ENCODE measurements around the gene TRA2A. TPM values are rescaled to one million over a fixed set of nuclear protein-coding genes. Genes with fewer than 3 reads are reported as not detected.

TRA2A gene
- polyA plus RNA-seq, 1 experiment, result 29.3 TPM

DNA sequence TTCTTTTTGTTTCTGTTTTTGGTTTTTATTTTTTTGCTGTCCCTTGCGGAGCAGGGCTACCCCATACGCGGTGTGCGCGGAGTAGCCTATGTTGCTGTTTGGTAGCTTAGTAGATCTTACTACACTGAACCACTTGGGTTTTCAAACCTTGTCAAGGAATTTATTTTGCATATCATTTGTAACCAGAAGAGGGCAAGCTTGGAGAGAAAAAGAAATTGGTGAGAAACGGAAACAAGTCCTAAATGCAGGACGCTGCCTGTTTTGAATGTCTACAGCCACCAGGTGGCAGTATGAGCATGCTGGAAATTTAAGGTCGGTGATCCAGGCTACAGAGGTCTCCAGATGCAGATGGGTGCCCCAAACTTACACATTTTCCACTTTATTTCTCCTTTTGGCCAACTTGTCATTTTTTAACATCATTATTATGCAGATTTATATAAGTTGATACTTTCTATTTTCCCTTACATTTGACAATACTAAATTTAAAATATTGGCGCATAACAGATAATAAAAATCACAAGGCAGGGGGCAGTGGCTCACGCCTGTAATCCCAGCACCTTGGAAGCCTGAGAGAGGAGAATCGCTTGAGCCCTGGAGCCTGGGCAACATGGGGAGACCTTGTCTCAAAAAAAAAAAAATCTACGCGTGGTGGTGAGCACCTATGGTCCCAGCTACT is 15.3 kb upstream of the TRA2A start:
- Histone ChIP-seq H3K36me3 (ENCODE audit: control insufficient read depth, insufficient read depth, low read length) (no peaks in the 10 kb centered on the region), H3K4me3 (ENCODE audit: low read depth, low read length) (no peak overlapping the region), H3K27me3 (ENCODE audit: control insufficient read depth, insufficient read depth, low read length) (no peaks in the 10 kb centered on the region)
- POLR2A ChIA-PET, result no interaction called here
- CTCF ChIA-PET, result interaction anchor here (0.6 to 2.2 kb wide), 25 partner anchors 10 to 324 kb away, joined by 3 to 21 read pairs (median 4); partner anchors contain the start of gene STK31
- peak; percentile 62 for DNase-seq (ENCODE audit: low read depth)
- TF ChIP-seq, protein P1, sequence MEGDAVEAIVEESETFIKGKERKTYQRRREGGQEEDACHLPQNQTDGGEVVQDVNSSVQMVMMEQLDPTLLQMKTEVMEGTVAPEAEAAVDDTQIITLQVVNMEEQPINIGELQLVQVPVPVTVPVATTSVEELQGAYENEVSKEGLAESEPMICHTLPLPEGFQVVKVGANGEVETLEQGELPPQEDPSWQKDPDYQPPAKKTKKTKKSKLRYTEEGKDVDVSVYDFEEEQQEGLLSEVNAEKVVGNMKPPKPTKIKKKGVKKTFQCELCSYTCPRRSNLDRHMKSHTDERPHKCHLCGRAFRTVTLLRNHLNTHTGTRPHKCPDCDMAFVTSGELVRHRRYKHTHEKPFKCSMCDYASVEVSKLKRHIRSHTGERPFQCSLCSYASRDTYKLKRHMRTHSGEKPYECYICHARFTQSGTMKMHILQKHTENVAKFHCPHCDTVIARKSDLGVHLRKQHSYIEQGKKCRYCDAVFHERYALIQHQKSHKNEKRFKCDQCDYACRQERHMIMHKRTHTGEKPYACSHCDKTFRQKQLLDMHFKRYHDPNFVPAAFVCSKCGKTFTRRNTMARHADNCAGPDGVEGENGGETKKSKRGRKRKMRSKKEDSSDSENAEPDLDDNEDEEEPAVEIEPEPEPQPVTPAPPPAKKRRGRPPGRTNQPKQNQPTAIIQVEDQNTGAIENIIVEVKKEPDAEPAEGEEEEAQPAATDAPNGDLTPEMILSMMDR (IDR thresholded peaks at IDR 0.05; ENCODE audit: insufficient read depth, low read depth, low read length), result peak; percentile 94

DNA sequence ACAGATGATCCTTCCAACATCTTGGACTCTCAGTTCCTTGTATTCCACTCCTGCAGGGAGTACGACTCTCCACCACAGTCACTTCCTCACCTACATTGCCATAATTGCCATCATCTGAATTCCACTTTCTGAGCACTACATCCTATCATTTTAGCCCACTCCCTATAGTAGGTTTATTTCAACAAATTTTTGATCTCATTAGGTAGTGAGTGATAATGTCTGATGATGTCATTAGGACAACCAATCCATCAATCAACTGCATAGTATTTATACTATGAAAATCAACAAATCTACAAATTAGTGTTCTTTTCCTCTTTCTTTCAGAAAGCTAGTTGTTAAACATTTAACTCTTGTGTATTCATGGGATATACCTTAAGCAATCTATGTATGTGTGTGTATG is 13.7 kb upstream of the TRA2A start:
- Histone ChIP-seq H3K36me3 (ENCODE audit: control insufficient read depth, insufficient read depth, low read length) (no peaks in the 10 kb centered on the region), H3K4me3 (ENCODE audit: low read depth, low read length) (no peak overlapping the region), H3K27me3 (ENCODE audit: control insufficient read depth, insufficient read depth, low read length) (no peaks in the 10 kb centered on the region)
- TF ChIP-seq, protein P1 (IDR thresholded peaks at IDR 0.05; ENCODE audit: insufficient read depth, low read depth, low read length), result no peak
- ChIA-PET POLR2A (no interaction called here), CTCF (interaction anchor here (1.0 to 1.5 kb wide), 4 partner anchors 15 to 273 kb away, joined by 3 to 6 read pairs (median 4); no protein-coding TSS in a partner anchor)
- no peak for DNase-seq (ENCODE audit: low read depth)

DNA sequence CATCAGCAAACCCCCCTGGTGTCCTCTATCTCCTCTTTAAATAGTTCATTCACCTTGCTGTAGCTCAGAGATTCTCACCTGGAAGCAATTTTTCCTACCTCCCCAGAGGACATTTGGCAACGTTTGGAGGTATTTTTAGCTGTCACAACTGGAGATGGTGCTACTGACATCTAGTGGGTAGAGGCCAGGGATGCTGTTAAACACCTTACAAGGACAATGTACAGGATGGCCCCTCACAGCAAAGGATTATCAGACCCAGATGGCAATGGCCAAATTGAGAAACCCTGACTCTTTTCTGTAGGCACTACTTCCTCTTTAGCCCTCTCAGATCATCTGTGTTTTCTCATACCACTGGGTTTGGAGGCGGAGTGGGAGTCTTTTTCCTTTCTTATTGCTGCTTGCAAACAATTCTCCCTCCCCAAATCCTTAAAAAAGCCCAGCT is 13.2 kb upstream of the TRA2A start:
- Histone ChIP-seq H3K36me3 (ENCODE audit: control insufficient read depth, insufficient read depth, low read length) (no peaks in the 10 kb centered on the region), H3K27me3 (ENCODE audit: control insufficient read depth, insufficient read depth, low read length) (no peaks in the 10 kb centered on the region), H3K4me3 (ENCODE audit: low read depth, low read length) (no peak overlapping the region)
- ChIA-PET CTCF (interaction anchor here (1.0 to 1.5 kb wide), 4 partner anchors 14 to 272 kb away, joined by 3 to 6 read pairs (median 4); no protein-coding TSS in a partner anchor), POLR2A (no interaction called here)
- TF ChIP-seq, protein P1 (IDR thresholded peaks at IDR 0.05; ENCODE audit: insufficient read depth, low read depth, low read length), result peak; percentile 39
- no peak for DNase-seq (ENCODE audit: low read depth)

DNA sequence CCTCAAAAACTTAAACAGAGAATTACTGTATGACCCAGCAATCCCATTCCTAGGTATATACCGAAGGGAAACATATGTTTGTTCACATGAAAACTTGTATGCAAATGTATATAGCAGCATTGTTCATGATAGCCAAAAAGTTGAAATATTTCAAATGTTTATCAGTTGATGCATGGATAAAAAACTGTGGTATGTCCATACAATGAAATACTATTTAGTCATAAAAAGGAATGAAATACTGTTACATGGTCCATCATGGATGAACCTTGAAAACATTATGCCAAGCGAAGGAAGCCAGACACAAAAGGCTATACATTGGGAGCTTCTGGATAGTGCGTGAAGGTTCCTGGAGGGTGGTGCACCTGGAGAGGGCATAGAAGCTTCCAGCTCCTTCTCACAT is 11.0 kb upstream of the TRA2A start:
- Histone ChIP-seq H3K4me3 (ENCODE audit: low read depth, low read length) (no peak overlapping the region), H3K36me3 (ENCODE audit: control insufficient read depth, insufficient read depth, low read length) (no peaks in the 10 kb centered on the region), H3K27me3 (ENCODE audit: control insufficient read depth, insufficient read depth, low read length) (no peaks in the 10 kb centered on the region)
- TF ChIP-seq, protein P1 (IDR thresholded peaks at IDR 0.05; ENCODE audit: insufficient read depth, low read depth, low read length), result no peak
- no peak for DNase-seq (ENCODE audit: low read depth)
- ChIA-PET POLR2A (no interaction called here), CTCF (interaction anchor here (1.9 kb wide), 1 partner anchor 270 kb away, joined by 6 read pairs; no protein-coding TSS in a partner anchor)

DNA sequence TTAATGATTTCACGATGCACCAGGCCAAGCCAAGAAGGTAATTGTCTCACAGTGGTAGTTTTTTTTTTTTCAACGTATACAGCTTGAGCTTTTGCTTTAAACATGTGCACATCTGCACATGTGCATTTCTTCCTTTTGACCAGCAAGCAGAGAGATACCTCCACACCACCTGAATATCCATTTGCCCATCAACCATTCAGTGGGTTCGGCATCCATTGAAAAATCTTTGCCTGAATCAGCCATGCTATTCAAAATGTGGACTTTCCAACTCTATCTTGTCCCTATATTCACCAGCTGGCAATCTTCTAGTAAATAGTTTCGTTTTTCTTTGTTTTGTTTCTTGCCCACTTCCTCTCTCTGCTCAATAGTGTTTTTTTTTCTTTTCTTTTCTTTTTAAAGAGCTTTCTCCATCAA is 7.7 kb upstream of the TRA2A start:
- CTCF ChIA-PET, result interaction anchor here (1.2 kb wide), 1 partner anchor 10 kb away, joined by 3 read pairs; no protein-coding TSS in a partner anchor
- DNase-seq (ENCODE audit: low read depth), result no peak
- POLR2A ChIA-PET, result no interaction called here
- Histone ChIP-seq H3K4me3 (ENCODE audit: low read depth, low read length) (no peak overlapping the region), H3K27me3 (ENCODE audit: control insufficient read depth, insufficient read depth, low read length) (no peaks in the 10 kb centered on the region), H3K36me3 (ENCODE audit: control insufficient read depth, insufficient read depth, low read length) (no peaks in the 10 kb centered on the region)
- TF ChIP-seq, protein P1 (IDR thresholded peaks at IDR 0.05; ENCODE audit: insufficient read depth, low read depth, low read length), result no peak
